MG63 (cell line): ENCODE results near the gene ZNF175. TPM values are rescaled to one million over a fixed set of nuclear protein-coding genes. Genes with fewer than 3 reads are reported as not detected.

Experiments used
- DNase-seq: peaks from one replicate; pipeline ENCODE4 v3.0.0-alpha.2; 2020
- H3K27me3 ChIP-seq: fragments of 250-450 bp; sonication (Bioruptor Pico); 2 replicates; pipeline ENCODE4 v1.5.1; 2020; ENCODE audit warnings: mild to moderate bottlenecking, moderate library complexity
- H3K36me3 ChIP-seq: fragments of 250-450 bp; sonication (Bioruptor Pico); 2 replicates; pipeline ENCODE4 v1.5.1; 2020; ENCODE audit warnings: mild to moderate bottlenecking, moderate library complexity
- H3K4me3 ChIP-seq: fragments of 250-450 bp; sonication (Bioruptor Pico); 2 replicates; pipeline ENCODE4 v1.5.1; 2020; ENCODE audit warnings: mild to moderate bottlenecking, moderate library complexity
- H3K9me3 ChIP-seq: fragments of 250-450 bp; sonication (Bioruptor Pico); 2 replicates; pipeline ENCODE4 v1.5.1; 2020; ENCODE audit warnings: mild to moderate bottlenecking, moderate library complexity
- total RNA-seq: library from RNA; depleted of rRNA; stranded (reverse); fragments of >200 nt; shearing (Covaris generic); gene quantifications from 2 replicates; pipeline ENCODE4 v1.2.3, GENCODE V29; 2014; ENCODE audit warnings: low replicate concordance; rRNA removed

ZNF175 gene
- total RNA-seq, 1 experiment from 2014 or later: 2.9 TPM

- H3K27me3 ChIP-seq: no peaks in the 10 kb centered on the region
- DNase-seq: no peak
- no peaks in the 10 kb centered on the region for H3K9me3 ChIP-seq
- no peak overlapping the region for H3K4me3 ChIP-seq
- no peaks in the 10 kb centered on the region for H3K36me3 ChIP-seq
Observed at GRCh38 chr19:51637362-51637978, 66.4 kb downstream of the ZNF175 start.

DNA sequence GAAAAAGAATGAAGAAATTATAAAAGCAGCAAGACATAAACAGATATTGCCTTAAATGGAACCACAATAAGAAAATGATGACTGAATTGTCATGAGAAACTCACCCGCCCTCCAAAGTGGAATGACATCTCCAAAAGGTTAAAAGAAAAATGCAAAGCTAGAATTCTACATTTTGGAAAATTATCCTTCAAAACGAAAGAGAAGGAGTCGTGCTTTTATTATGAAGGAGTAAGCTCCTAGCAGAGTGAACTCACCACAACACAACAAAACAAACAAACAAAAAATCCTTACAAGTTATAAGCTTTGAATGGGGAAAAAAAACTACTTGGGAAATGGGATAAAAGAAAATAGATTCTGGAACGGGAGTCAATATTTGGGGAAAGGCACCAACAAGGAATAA lies 68.8 kb downstream of the ZNF175 start:
- no peaks in the 10 kb centered on the region for H3K27me3 ChIP-seq
- DNase-seq: no peak
- H3K4me3 ChIP-seq: no peak overlapping the region

DNA sequence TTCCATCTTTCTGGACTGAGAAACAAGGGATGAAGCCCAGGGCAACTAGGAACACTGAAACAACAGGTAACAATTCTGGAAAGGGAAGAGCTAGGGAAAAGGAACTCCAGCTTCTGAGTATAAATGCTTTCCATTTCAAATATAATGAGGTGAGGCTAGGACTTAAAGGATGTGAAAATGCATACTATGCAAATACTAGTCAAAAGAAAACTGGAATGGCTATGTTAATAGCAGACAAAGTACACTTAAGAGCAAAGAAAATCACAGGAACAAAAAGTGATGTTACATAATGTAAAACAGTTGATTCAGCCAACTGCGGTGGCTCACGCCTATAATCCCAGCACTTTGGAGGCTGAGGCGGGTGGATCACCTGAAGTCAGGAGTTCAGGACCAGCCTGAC lies 69.3 kb downstream of the ZNF175 start:
- no peaks in the 10 kb centered on the region for H3K9me3 ChIP-seq
- H3K36me3 ChIP-seq: no peaks in the 10 kb centered on the region
- H3K27me3 ChIP-seq: no peaks in the 10 kb centered on the region
- no peak for DNase-seq
- no peak overlapping the region for H3K4me3 ChIP-seq

More for the DNA sequence above, 68.8 kb downstream of the ZNF175 start:
- H3K36me3 ChIP-seq: no peaks in the 10 kb centered on the region
- H3K9me3 ChIP-seq: no peaks in the 10 kb centered on the region

DNA sequence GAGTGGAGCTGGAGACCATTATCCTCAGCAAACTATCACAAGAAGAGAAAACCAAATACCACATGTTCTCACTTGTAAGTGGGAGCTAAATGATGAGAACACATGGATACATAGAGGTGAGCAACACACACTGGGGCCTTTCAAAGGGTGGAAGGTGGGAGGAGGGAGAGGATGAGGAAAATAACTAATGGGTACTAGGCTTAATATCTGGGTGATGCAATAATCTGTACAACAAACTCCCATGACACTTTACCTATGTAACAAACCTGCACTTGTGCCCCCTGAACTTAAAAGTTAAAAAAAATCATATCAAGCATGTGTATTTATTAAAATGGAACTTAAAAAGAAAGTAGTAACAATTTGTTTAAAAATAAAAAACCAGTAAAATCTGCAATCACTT lies 70.6 kb downstream of the ZNF175 start:
- Histone ChIP-seq H3K4me3 (no peak overlapping the region), H3K36me3 (no peaks in the 10 kb centered on the region), H3K27me3 (no peaks in the 10 kb centered on the region)

More for the DNA sequence above, 70.6 kb downstream of the ZNF175 start:
- DNase-seq: no peak
- no peaks in the 10 kb centered on the region for H3K9me3 ChIP-seq

Other genes with a start within 250 kb of the ZNF175 start
- gene VSIG10L, start 229.1 kb upstream of the ZNF175 start, total RNA-seq: 0.10 and 0.95 TPM in 2 replicates
- 170 and 237 TPM in 2 replicates for gene ETFB, start 204.9 kb upstream of the ZNF175 start, total RNA-seq
- not detected in 2 replicates for gene CLDND2, start 202.3 kb upstream of the ZNF175 start, total RNA-seq
- gene NKG7, start 198.6 kb upstream of the ZNF175 start, total RNA-seq: not detected in 2 replicates
- not detected in 2 replicates for gene LIM2, start 183.3 kb upstream of the ZNF175 start, total RNA-seq
- gene C19orf84, start 180.7 kb upstream of the ZNF175 start, total RNA-seq: not detected in 2 replicates
- not detected in 2 replicates for gene SIGLEC10, start 153.6 kb upstream of the ZNF175 start, total RNA-seq
- gene SIGLEC8, start 112.8 kb upstream of the ZNF175 start, total RNA-seq: not detected in 2 replicates
- not detected in 2 replicates for gene CEACAM18, start 92.7 kb upstream of the ZNF175 start, total RNA-seq
- gene SIGLEC12, start 69.5 kb upstream of the ZNF175 start, total RNA-seq: not detected in 2 replicates
- gene SIGLEC6, start 39.6 kb upstream of the ZNF175 start, total RNA-seq: not detected in 2 replicates
- not detected in 2 replicates for gene SIGLEC5, start 59.1 kb downstream of the ZNF175 start, total RNA-seq
- gene SIGLEC14, start 75.5 kb downstream of the ZNF175 start, total RNA-seq: not detected in 2 replicates
- gene SPACA6, start 122.0 kb downstream of the ZNF175 start, total RNA-seq: 8.2 and 31.7 TPM in 2 replicates
- not detected in 2 replicates for gene HAS1, start 152.7 kb downstream of the ZNF175 start, total RNA-seq
- gene FPR1, start 180.6 kb downstream of the ZNF175 start, total RNA-seq: not detected in 2 replicates
- gene FPR2, start 189.9 kb downstream of the ZNF175 start, total RNA-seq: not detected in 2 replicates
- gene FPR3, start 223.9 kb downstream of the ZNF175 start, total RNA-seq: not detected in 2 replicates